ENCODE data around the gene LMCD1. TPM values are rescaled to one million over a fixed set of nuclear protein-coding genes. Genes with fewer than 3 reads are reported as not detected.

Gene LMCD1
- total RNA-seq, 1 donor: 0.21 TPM

DNA sequence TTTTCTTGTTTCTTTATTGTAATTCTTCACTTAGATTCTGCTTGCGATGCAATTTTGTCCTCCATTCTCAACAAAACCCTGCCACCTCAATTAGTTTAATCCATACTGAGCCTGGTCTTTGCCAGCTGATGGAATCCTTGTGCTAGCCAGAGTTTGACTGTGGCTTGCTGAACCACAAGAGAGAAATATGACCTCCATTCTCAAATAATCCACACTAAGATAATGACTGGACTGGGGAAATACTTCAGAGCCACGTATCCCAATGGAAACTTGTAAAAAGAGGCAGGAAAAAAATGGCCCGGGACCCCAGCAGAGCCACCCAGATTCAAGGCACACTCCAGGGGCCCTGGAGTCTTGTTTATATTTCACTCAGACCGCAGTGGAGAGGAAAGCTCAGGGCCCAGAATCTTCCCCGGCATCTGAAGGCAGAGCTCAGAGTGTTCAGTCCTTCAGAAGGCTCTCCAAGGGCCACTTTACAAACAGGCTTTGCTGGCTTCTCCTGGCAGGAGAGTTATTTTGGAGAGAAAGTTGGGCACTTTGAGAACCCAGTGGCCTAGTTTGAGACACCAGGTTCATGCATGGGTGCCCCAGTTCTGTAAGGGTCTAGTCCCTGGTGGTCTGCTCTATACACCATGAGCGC, 80.3 kb downstream of the LMCD1 start:
- no peaks in the 10 kb centered on the region for H3K4me1 ChIP-seq (ENCODE audit: insufficient read depth, low read length)
- H3K27me3 ChIP-seq (ENCODE audit: insufficient read depth, low read length): no peaks in the 10 kb centered on the region
- H3K9me3 ChIP-seq (ENCODE audit: low read depth, low read length): no peaks in the 10 kb centered on the region
- H3K4me3 ChIP-seq (ENCODE audit: low read length): no peak overlapping the region

DNA sequence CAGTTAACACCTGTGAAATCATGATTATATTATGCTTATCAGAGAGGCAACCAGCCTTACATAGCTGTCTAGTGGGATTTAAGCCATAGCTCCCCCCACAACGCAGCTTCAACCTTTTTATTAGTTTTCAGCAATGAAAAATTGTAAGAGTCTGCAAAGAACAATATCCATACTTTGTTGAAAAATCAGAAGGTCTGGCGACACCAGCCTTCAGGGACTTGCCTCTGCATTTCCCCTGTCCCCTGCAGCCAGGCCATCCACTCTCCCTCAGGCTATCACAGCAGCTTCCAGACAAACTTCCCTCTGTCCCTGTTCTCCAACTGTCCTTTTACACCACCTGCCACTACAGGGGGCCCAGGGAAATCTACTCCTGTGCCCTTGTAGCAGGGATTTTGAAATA, 83.0 kb downstream of the LMCD1 start:
- no peaks in the 10 kb centered on the region for H3K9me3 ChIP-seq (ENCODE audit: low read depth, low read length)
- H3K4me3 ChIP-seq (ENCODE audit: low read length): no peak overlapping the region
- H3K4me1 ChIP-seq (ENCODE audit: insufficient read depth, low read length): no peaks in the 10 kb centered on the region
- H3K27me3 ChIP-seq (ENCODE audit: insufficient read depth, low read length): no peaks in the 10 kb centered on the region

DNA sequence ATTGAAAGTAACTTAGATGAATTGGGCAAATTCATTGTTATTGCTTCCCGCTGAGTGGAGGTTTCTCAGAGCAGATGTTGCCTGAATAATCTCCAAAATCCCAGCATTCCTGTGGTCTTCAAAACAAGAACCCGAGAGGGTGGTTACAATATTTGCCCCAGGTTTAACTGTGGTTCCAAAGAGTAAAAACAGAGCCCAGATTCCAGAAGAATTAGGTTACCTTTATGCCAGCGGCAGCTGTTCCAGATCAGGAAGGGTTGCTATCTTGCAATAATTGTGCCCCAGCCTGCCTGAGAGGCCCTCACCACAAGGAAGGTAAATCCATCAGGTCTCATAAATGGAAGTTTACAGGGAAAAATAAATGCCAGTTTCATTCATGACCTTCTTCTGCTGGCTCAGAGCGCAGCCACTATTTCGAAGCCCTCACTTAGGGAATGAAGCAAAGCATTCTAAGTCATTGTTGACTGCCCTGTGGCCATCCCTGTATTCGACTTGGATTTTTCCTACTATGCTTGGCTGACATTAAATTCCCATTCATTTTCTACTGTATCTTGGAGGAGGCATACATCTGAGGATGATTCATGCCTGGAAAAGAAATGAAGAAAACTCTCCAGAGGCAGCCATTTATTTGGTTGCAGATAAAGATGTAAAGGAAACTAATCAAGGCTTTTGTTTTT, 88.4 kb downstream of the LMCD1 start:
- Histone ChIP-seq H3K4me1 (ENCODE audit: insufficient read depth, low read length) (no peaks in the 10 kb centered on the region), H3K9me3 (ENCODE audit: low read depth, low read length) (no peaks in the 10 kb centered on the region), H3K27me3 (ENCODE audit: insufficient read depth, low read length) (no peaks in the 10 kb centered on the region), H3K4me3 (ENCODE audit: low read length) (no peak overlapping the region)

DNA sequence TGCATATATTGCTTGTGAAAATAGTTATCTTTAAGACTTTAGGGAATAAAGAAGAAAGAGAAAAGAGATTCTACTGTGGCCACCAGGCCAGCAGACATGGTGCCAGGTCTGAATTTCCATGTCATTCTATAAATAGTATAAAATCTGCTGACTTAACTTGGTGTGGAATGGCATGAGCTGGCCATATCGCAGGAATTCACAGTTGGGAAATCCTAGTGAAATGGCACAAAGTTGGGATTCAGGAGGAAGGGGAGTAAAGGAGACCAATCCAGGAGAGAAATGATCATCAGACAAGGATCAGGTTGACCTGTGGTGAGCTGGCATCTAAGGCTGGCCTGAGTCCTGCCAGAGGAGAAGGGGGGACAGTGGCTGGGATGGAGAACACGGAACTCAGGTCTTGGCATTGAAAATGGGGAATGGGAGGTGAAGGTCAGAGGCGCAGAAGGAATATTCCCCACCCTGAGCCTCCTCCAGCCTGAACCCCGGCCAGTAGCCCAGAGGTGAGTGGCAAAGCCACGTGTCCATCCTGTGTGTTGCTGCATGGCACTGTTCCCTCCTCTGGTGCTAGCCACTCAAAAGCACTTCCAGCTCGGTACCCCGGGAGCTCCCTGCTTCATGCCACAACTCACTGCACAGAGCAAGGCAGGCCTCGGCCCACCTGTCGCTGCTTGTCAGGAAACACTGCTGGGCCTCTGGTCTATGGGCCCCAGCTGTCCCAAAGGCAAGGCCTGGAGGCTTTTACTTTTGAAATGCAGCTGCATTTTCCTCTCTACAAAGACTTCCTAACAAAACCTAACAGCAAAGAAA, 91.6 kb downstream of the LMCD1 start:
- H3K27me3 ChIP-seq (ENCODE audit: insufficient read depth, low read length): no peaks in the 10 kb centered on the region
- H3K9me3 ChIP-seq (ENCODE audit: low read depth, low read length): no peaks in the 10 kb centered on the region
- H3K4me3 ChIP-seq (ENCODE audit: low read length): no peak overlapping the region
- H3K4me1 ChIP-seq (ENCODE audit: insufficient read depth, low read length): no peaks in the 10 kb centered on the region

DNA sequence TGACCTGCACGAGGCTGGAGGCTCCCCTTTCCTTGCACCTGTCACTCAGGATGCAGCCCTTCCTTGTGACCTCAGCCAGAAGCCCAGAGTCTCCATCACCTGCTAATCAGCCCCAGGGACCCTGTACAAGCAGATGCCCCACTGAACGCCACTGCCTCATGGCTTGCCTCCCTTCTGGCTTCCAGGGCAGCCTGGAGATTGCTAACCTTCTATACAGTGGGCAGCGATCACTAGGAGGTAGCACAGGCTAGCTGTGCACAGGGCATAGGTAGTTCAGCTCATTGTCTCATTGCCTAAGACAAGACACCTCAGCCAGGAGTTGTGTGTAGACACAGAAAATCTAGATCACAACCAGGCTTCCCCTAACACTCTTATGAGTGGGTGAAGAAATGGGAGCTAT, 93.6 kb downstream of the LMCD1 start:
- Histone ChIP-seq H3K4me1 (ENCODE audit: insufficient read depth, low read length) (no peaks in the 10 kb centered on the region), H3K27me3 (ENCODE audit: insufficient read depth, low read length) (no peaks in the 10 kb centered on the region), H3K4me3 (ENCODE audit: low read length) (no peak overlapping the region), H3K9me3 (ENCODE audit: low read depth, low read length) (no peaks in the 10 kb centered on the region)

DNA sequence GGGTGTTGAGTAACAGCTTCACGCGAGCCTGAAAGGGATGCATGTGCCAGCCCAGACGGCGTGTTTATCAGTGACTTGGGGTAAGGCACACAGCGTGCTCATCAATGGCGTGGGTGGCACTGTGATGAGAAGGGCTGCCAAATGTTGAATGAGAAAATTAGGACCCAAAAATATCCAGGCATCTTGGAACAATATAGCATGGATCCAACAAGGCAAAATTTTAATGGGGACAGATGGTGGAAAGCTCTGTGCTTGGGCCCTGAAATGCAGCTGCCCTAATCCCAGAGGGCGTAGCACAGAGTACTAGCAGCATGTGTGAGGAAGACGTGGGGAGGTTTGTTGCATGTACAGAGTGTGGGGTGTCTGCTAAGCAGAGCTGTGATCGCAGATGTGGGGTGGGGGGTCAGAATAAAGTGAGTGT, 94.1 kb downstream of the LMCD1 start:
- H3K4me3 ChIP-seq (ENCODE audit: low read length): no peak overlapping the region
- no peaks in the 10 kb centered on the region for H3K9me3 ChIP-seq (ENCODE audit: low read depth, low read length)
- no peaks in the 10 kb centered on the region for H3K27me3 ChIP-seq (ENCODE audit: insufficient read depth, low read length)
- H3K4me1 ChIP-seq (ENCODE audit: insufficient read depth, low read length): no peaks in the 10 kb centered on the region

DNA sequence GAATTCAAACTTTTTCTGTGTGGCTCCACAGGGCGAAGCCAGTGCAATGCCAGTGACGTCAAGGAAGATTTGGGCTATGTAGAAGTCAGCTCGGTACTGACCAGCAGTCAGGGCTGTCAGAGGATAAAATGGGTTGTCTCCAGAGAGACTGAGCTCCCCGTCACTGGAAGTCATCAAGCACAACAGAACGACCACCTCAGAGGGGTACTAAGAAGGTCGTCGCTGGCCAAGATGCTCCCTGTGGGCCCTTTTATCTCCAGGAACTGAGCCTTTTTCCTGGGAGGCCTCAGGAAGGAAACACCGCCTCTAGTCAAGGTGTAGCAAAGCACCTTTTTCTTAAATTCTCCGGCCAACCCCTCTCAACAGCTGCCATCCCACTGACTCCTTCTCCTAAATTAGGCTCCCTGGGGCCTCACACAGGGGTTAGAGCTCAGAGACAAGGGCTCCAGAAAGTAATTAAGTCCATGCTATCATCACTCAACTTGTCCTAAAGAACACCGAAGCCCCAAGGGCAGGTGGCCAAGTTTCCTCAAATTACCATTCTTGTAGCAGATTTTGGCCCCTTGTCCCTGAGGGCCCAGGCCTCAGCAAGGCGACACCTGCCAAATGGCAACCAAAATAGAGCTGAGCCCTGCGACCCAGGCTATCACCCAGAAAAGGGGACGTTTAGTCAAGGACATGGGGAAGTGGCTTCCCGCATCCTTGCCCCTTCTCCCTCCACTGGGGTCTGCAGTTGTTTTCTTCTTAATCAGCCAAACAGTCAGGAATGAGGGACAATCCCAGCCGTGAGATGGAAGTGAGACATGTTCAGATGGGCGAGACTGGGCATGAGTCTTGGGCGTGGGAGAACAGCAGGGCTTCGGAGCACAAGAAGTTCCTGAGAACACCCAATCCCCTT, 94.9 kb downstream of the LMCD1 start:
- H3K27me3 ChIP-seq (ENCODE audit: insufficient read depth, low read length): no peaks in the 10 kb centered on the region
- H3K9me3 ChIP-seq (ENCODE audit: low read depth, low read length): no peaks in the 10 kb centered on the region
- H3K4me1 ChIP-seq (ENCODE audit: insufficient read depth, low read length): no peaks in the 10 kb centered on the region
- no peak overlapping the region for H3K4me3 ChIP-seq (ENCODE audit: low read length)

DNA sequence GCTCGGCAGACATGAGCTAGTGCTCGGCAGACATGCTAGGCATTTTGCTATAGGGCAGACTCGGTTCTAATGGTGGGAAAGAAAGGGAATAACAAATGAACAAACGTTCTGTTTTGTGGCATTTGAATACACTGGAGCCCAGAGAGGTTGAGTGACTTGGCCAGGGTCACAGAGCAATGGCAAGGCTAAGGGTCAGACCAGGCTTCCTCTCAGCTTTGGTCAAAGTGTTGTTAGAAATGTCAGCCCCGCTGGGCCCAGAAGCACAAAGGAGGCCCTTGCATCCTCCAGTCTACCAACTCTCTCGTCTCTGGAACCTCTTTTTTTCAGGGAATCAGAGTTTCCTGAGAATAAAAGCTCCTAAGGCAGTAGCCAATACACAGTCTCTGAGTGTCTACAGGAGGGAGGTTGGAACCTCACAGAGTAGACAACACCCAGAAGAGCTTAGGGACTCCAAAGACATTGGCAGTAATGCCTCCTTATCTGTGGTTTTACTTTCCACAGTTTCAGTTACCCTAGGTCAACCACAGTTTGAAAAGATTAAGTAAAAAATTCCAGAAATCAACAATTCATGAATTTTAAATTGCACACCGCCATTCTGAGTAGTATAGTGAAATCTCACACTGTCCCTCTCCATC, 95.7 kb downstream of the LMCD1 start:
- no peak overlapping the region for H3K4me3 ChIP-seq (ENCODE audit: low read length)
- H3K4me1 ChIP-seq (ENCODE audit: insufficient read depth, low read length): no peaks in the 10 kb centered on the region
- H3K9me3 ChIP-seq (ENCODE audit: low read depth, low read length): no peaks in the 10 kb centered on the region

DNA sequence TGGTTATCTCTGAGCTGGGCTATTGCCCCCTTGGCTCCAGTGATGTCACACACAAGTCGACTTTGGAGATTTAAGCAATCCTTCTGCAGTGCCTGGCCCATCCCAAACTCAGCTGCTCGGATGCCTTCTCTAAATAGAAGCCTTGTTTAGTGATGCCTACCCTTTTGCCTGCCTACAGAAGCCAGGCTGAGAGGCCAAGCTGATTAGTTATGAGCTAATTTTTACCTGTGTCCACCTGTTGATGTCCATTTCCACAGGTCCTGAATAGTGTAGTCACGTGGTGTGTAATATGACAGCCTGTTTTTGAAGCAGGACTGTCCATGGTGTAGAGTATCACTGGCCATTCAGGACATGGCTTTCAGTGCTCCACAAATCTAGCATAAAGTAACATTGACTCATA, 97.5 kb downstream of the LMCD1 start:
- H3K4me3 ChIP-seq (ENCODE audit: low read length): no peak overlapping the region
- no peaks in the 10 kb centered on the region for H3K9me3 ChIP-seq (ENCODE audit: low read depth, low read length)
- no peaks in the 10 kb centered on the region for H3K27me3 ChIP-seq (ENCODE audit: insufficient read depth, low read length)
- no peaks in the 10 kb centered on the region for H3K4me1 ChIP-seq (ENCODE audit: insufficient read depth, low read length)

More for the DNA sequence above, 95.7 kb downstream of the LMCD1 start:
- no peaks in the 10 kb centered on the region for H3K27me3 ChIP-seq (ENCODE audit: insufficient read depth, low read length)

DNA sequence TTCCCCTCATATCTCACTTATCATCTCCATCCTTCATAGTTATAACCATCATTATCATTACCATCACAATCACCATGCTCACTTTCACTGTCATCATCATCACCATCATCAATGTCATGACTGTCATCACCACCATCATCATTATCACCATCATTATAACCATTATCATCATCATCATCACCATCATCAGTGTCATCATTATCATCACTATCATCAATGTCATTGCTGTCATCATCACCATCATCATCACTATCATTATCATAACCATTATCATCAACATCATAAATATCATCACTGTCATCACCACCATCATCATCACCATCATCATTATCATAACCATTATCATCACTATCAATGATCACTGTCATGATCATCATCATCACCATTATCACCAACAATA, 98.8 kb downstream of the LMCD1 start:
- Histone ChIP-seq H3K4me3 (ENCODE audit: low read length) (no peak overlapping the region), H3K9me3 (ENCODE audit: low read depth, low read length) (no peaks in the 10 kb centered on the region), H3K4me1 (ENCODE audit: insufficient read depth, low read length) (no peaks in the 10 kb centered on the region), H3K27me3 (ENCODE audit: insufficient read depth, low read length) (no peaks in the 10 kb centered on the region)

DNA sequence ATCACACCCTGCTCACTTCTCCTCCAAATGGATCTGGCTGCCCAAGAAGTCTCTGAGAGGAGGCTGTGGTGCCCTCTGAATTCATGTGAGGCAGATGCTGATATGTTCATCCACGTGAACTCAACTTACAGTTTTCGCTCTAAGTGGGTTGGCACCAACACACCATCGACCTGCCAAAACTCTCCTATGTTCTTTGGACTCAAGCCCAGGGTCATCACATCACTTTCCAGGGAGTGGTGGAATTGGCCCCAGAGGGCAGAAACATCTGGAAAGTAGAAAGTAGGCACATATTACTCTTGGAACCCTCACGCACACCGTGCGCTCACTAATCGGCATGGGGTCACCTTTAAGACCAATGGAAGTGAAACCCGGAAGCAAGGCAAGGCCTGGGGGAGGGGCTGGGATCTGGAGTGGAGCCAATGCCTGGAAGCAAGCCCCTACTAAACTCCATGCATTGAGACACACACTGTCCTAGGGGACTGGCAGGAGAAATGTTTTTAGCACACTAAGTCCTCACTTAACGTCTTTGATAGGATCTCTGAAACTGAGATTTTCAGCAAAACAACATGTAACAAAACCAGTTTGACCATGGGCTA, 101.6 kb downstream of the LMCD1 start:
- Histone ChIP-seq H3K4me3 (ENCODE audit: low read length) (no peak overlapping the region), H3K27me3 (ENCODE audit: insufficient read depth, low read length) (no peaks in the 10 kb centered on the region), H3K4me1 (ENCODE audit: insufficient read depth, low read length) (no peaks in the 10 kb centered on the region), H3K9me3 (ENCODE audit: low read depth, low read length) (no peaks in the 10 kb centered on the region)

DNA sequence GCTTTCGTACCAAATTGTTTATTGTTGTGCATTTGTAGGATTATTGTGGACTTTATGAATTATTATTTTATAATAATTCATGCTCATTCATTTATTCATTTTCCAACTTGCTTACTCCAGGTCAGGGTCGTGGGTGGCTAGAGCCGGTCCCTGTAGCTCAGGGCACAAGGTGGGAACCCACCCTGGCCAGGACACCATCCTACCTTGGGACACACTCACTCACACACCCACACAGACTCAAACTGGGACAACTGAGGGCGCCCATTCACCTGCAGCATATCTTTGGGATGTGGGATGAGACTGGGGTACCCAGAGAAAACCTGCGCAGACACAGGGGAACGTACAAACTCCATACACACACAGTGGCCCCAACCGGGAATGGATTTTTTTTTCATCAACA, 102.4 kb downstream of the LMCD1 start:
- H3K27me3 ChIP-seq (ENCODE audit: insufficient read depth, low read length): no peaks in the 10 kb centered on the region
- no peaks in the 10 kb centered on the region for H3K9me3 ChIP-seq (ENCODE audit: low read depth, low read length)
- H3K4me3 ChIP-seq (ENCODE audit: low read length): no peak overlapping the region
- no peaks in the 10 kb centered on the region for H3K4me1 ChIP-seq (ENCODE audit: insufficient read depth, low read length)

DNA sequence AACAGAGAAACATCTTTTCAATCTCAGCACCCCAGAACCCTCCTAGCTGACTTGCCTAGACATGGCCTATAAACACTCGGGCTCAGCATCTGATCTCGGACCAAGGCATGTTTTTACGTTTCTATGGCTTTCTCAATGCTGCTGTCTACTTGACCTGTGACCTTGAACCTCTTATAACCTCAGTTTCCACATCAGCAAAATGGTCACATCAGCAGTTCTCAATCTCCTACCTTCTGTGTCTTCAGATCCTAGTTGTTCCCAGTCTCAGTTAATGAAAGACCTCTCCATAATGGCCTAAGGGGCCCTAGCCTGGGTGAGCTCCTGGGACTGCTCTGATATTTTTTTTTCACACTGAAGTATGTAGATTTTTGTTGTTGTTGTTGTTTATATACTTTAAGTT, 103.4 kb downstream of the LMCD1 start:
- H3K27me3 ChIP-seq (ENCODE audit: insufficient read depth, low read length): no peaks in the 10 kb centered on the region
- no peak overlapping the region for H3K4me3 ChIP-seq (ENCODE audit: low read length)
- H3K4me1 ChIP-seq (ENCODE audit: insufficient read depth, low read length): no peaks in the 10 kb centered on the region
- no peaks in the 10 kb centered on the region for H3K9me3 ChIP-seq (ENCODE audit: low read depth, low read length)

DNA sequence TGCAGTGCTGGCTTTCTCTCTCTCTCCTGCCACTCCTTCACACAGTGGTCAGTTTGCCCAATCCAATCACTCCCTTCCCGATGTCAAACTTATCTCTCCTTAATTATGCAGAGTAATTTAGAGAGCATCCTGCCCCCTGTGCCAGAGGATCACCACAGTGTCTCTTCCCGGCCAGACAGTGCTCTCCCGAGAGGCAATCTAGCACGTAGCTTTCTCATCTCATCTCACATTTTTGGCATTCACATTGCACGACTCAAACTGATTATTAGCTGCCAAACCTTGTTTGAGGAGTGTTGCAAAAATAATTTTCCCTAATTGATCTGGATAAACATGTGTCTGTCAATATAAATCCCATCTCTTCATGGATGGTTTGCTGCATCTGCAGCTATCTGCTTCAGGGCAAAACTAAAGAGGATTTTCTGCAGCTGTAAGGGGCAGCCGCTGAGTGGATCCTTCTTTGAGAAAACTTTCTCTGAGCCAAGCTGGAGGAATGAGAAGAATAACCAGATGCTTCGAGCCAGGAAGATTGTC, 105.1 kb downstream of the LMCD1 start:
- no peak overlapping the region for H3K4me3 ChIP-seq (ENCODE audit: low read length)
- no peaks in the 10 kb centered on the region for H3K4me1 ChIP-seq (ENCODE audit: insufficient read depth, low read length)
- H3K9me3 ChIP-seq (ENCODE audit: low read depth, low read length): no peaks in the 10 kb centered on the region
- no peaks in the 10 kb centered on the region for H3K27me3 ChIP-seq (ENCODE audit: insufficient read depth, low read length)
